ENCODE results near the gene SPEM2.

SPEM2 gene

DNA sequence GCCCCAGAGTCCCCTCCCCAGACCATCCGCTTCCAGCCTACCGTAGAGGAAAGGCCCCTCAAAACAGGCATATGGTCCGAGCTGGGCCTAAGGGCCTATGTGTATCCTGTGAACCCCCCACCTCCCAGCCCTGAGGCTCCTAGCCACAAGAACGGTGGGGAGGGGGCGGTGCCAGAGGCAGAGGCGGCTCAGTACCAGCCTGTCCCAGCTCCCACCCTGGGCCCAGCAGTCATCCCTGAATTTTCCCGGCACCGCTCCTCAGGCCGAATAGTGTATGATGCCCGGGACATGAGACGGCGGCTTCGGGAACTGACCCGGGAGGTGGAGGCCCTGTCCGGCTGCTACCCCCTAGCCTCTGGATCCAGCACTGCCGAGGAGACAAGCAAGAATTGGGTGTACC, 4.2 kb upstream of the SPEM2 start:
- DNase-seq (ENCODE audit: low read depth in 2 of 2), result no peak

DNA sequence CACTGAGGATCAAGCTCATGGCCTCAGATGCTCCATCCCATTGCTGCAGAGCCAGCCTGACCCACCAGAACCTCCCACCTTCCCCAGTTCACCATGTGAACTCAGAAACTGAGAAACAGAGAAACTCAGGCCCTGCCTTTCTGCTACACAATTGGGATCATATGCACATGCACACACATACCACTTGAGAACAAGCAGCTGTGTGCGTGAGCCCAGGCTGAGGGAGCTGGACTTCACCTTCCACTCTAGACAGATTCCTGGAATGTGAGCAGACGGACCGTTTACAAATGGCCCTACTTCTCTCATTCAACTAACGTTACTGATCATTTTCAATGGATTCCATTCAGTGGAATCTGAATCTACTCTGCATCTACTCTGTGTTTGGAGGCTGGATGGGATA, 1.7 kb upstream of the SPEM2 start:
- no peak for DNase-seq (ENCODE audit: low read depth in 2 of 2)

DNA sequence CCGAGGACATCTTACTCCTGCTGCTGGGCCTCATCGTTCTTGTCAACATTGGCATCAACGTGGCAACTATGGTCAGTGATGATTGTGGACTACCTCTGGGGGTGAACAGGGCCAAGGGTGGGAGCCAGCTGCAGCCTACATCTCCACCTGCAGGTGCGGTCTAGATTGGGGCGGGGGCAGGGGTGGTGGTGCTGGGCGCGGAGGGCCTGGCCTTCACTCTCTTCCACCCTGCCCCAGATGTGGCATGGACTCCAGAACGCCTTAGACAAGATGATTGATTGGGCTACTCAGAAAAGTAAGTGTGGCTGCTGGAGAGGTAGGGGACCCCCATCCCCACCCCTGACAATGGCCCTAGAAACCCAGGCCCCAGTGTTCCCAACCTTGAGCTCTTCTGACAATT, 340 bp downstream of the SPEM2 start:
- DNase-seq (ENCODE audit: low read depth in 2 of 2), result no peak

DNA sequence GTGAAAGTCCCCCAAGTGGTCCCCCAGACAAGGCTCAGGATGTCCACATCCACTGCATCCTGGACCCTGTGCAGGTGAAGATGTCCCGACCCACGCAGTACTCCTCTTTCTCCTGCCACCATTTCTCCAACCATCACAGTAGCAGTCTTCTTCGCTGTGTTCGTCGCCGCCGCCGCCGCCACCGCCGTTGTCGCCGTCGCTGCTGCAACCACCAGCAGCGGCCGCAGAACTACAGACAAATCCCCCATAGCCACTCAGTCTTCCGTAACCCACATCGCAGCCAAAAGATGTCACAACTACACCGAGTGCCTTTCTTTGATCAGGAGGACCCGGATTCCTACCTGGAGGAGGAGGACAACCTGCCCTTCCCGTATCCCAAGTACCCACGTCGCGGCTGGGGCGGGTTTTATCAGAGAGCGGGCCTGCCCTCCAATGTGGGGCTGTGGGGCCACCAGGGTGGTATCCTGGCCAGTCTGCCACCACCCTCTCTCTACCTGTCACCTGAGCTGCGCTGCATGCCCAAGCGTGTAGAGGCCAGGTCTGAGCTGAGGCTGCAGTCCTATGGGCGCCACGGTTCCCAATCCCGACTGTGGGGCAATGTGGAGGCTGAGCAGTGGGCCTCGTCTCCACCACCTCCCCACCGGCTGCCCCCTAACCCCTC, 917 bp downstream of the SPEM2 start:
- DNase-seq (ENCODE audit: low read depth in 2 of 2), result no peak

DNA sequence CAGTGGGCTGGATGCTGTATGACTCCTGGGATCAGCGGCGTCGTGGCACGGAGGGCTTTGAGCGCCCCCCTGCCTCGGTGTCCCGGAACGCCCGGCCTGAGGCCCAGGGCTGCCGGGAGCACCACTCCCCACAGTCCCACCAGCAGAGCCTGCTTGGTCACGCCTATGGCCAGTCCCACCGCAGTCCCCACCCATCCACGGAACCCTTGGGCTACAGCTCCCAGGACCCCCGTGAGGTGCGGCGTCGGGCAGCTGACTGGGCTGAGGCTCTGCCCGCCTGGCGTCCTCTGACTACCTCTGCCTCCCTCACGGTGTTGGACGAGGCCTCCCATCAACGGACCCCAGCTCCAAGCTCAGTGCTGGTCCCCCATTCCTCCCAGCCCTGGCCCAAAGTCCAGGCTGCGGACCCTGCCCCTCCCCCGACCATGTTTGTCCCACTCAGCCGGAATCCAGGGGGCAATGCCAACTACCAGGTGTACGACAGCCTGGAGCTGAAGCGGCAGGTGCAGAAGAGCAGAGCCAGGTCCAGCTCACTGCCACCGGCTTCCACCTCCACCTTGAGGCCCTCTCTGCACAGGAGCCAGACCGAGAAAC, 1.6 kb downstream of the SPEM2 start:
- no peak for DNase-seq (ENCODE audit: low read depth in 2 of 2)

DNA sequence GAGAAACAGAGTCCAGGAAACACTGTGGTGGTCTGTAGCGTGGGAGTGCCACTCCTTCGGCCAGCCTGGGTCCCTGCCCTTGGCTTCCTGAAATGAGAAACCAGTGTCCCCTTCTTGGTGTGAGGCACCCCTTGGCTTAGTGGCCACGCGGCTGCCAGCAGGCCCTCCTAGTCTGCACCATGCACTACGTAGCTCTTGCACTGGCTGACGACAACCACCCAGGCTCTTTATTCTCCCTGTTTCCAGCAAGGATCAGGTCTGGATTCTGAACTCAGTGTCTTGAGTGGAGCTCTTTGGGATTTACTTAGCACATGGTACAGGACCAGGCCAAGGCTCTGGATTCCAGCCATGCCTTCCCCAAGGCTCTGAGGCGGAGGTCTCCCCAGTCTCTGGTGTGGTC, 2.1 kb downstream of the SPEM2 start:
- no peak for DNase-seq (ENCODE audit: low read depth in 2 of 2)

DNA sequence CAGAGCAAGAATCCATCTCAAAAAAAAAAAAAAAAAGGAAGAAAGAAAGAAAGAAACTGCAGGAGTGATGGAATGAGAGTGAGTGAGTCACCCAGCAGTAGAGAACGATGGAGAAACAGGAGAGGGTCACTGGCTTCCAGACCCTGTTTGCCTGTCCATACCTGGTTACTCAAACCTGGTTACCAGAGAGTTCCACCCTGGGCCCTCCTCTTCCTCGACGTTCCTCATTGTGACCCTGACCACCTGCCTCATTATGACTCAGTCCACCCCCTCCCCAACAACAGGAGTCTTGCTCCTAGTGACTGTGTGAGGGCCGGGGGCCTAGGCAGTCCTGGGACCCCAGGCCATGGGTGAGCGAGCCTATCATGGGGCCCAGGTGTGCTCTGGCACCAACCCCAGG, 3.1 kb downstream of the SPEM2 start, which contains the start of gene SPEM3:
TSS of gene SPEM3 (plus strand) at position 301 of the 400 bp plus-strand sequence. CDS start at position 347, 46 bp downstream.
- no peak for DNase-seq (ENCODE audit: low read depth in 2 of 2)

DNA sequence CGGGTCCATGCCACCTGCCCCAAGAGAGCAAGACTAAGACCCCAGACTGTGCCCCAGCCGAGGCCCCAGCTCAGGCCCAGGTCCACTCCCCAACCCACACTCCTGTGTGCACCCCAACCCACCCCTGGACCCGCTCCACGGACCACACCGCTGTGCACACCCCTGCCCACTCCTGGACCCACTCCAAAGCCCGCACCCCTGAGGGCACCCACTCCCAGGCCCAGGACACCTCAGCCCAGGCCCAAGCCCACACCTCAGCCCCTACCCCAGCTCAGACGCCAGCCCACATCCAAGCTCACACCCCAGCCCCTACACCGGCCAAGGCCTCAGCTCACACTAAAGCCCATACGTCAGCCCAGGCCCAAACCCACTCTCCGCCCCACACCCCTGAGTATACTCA, 4.3 kb downstream of the SPEM2 start:
- DNase-seq (ENCODE audit: low read depth in 2 of 2), result no peak

DNA sequence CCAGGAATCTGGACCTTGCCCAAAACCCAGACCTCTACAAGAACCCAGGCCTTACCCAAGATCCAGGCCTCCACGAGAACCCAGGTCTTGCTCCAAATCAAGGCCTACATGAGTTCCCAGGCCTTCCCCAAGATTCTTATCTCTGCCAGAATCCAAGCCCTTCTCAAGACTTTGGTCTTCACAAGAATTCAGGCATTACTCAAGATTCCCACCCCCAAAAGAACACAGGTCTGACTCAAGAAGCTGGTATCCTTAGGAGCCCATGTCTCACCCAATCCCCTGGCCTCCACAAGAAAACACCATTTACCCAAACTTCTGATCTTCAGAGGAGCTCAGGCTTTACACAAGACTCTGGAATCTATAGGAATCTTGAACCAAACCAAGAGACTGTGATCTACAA, 5.8 kb downstream of the SPEM2 start:
- no peak for DNase-seq (ENCODE audit: low read depth in 2 of 2)

DNA sequence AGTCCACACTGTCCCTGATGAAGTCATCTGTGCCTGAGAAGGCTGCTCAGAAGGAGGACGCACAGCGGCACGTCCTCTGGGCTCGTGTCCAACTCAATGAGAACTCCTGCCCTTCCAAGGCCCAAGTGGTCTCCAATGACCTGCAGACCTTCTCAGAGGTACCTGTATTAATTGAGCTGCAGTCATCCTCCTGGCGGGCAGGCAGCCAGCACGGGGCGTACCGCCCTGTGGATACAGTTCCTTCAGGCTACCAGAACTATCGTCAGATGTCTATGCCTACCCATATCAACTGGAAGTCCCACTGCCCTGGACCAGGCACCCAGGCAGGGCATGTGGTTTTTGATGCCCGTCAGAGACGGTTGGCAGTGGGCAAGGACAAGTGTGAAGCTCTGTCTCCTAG, 6.9 kb downstream of the SPEM2 start:
- DNase-seq (ENCODE audit: low read depth in 2 of 2), result no peak

DNA sequence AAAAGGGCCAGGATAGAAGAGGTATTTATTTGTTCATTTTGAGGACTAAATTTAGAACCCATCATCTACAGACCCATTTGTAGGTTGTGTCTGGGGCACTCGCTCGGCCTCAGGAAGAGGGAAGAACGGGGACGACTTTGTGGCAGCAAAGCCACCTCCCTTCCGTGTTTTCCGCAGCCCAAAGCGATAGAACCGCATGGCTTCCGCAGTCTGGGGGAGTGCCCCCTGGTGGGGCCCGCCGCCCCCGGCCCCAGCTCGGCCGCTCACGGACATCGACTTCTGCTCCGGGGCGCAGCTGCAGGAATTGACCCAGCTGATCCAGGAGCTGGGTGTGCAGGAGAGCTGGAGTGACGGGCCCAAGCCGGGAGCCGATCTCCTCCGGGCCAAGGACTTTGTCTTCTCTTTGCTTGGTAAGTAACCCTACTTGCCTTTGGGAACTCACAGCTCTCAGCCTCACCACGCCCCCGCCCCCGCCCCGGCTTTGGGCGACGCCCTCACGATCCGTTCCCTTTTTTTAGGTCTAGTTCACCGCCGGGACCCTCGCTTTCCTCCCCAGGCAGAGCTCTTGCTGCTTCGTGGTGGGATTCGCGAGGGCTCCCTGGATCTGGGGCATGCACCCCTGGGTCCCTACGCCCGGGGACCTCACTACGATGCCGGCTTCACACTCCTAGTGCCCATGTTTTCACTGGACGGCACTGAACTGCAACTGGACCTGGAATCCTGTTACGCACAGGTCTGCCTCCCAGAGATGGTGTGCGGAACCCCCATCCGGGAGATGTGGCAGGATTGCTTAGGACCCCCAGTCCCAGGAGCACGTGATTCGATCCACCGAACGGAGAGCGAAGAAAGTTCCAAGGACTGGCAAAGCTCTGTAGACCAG, 10.5 kb downstream of the SPEM2 start:
- DNase-seq (ENCODE audit: low read depth in 2 of 2), result peak in 1 of 2 experiments; percentile 56

DNA sequence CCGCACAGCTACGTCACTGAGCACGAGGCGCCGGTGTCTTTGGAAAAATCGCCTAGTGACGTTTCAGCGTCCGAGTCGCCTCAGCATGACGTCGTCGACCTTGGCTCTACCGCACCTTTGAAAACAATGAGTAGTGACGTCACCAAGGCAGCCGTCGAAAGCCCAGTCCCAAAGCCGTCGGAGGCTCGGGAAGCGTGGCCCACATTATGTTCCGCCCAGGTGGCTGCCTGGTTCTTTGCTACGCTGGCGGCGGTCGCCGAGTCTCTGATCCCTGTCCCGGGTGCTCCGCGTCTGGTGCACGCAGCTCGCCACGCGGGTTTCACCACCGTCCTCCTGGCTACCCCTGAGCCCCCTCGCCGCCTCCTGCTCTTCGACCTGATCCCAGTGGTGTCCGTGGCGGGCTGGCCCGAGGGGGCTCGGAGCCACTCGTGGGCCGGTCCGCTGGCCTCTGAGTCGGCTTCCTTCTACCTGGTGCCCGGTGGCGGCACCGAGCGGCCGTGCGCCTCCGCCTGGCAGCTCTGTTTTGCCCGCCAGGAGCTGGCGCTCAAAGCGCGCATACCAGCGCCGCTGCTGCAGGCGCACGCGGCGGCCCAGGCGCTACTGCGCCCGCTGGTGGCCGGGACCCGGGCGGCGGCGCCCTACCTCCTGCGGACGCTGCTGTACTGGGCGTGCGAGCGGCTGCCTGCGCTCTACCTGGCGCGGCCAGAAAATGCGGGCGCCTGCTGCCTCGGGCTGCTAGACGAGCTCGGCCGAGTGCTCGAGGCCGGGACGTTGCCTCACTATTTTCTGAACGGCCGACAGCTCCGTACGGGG, 11.3 kb downstream of the SPEM2 start:
- DNase-seq (ENCODE audit: low read depth in 2 of 2), result peak; percentile 57 to 73

DNA sequence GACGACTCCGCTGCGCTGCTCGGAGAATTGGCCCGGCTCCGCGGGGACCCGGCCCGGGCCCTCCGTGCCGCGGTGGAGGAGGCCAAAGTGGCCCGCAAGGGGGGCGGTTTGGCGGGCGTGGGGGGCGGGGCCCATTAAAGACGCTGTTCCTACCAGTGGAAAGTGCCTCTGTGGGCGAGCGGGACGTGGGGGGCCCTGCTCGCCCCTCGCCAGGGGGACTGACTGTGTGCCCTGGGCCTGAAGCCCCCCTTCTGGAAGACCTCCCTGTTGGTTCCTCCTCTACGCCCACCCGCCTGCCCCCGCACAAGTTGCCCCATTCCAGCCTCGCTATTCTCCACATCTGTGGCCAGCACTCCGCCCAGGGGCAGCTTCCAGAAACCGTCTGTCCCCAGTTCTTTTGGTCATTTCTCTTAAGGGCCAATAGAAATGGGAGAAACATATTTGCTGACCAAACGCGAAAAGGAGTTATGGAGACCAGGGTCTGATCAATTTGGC, 12.0 kb downstream of the SPEM2 start:
- DNase-seq (ENCODE audit: low read depth in 2 of 2), result no peak

DNA sequence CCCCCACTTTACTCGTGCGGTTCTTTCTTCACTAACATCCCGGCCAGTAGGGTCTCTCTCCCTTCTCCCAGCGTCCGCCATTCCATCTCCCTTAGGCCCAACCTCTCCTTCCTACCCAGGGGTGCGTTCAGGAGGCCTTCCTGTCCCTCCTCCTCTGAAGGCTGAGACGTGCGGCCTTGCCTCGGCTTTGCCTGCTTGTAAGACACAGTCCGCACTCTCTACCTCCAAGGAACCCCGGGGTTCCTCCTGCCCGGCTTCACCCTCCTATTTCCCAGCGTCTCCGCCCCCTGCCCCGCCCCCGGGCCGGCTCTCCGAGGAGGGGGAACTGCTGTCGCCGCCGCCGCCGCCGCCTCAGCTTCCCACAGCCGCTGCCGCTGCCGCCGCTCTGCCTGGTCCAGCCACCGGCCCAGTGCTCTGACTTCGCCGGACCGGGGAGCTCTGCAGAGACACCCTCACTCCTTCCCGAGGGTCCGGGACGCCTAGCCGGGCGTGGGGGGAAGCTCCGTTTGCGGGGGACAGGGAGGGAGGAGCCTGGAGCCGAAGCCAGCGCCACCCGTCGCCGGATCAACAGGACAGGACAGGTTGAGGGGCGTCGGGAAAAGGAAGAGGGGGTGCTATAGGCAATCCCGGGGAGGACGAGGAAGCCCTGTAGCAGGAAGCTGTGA, 12.7 kb downstream of the SPEM2 start:
- DNase-seq (ENCODE audit: low read depth in 2 of 2), result peak in 1 of 2 experiments; percentile 67

DNA sequence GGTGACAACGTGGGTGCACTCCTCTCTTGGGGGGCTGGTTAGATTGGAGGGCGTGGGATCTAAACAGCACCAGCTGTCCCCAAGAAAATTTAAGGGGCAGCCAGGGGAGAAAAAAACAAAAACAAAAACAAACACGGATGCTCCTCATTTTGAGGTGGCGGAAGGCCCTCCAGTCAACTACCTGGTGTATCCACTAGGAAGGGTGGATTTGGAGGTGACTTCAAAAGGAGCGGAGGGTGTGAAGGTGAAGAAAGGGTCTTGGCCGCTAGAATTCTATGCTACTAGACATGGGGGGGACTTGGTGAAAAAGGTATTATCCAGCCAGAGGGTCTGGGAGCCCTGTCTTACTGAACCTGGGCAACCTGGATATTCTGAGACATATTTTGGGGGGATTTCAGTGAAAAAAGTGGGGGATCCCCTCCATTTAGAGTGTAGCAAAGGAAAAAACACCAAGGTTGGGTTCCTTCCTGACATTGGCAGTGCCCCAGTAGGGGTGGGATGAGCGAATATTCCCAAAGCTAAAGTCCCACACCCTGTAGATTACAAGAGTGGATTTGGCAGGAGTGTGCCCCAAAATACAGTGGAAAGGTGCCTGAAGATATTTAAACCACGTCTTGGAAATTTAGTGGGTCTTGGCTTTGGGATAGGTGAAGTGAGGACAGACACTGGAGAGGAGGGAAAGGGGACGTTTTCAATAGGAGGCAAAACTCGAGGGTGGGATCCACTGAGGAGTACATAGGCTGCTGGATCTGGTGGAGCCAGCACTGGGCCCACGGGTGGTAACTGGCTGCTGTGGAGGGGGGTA, 13.4 kb downstream of the SPEM2 start:
- DNase-seq (ENCODE audit: low read depth in 2 of 2), result no peak

DNA sequence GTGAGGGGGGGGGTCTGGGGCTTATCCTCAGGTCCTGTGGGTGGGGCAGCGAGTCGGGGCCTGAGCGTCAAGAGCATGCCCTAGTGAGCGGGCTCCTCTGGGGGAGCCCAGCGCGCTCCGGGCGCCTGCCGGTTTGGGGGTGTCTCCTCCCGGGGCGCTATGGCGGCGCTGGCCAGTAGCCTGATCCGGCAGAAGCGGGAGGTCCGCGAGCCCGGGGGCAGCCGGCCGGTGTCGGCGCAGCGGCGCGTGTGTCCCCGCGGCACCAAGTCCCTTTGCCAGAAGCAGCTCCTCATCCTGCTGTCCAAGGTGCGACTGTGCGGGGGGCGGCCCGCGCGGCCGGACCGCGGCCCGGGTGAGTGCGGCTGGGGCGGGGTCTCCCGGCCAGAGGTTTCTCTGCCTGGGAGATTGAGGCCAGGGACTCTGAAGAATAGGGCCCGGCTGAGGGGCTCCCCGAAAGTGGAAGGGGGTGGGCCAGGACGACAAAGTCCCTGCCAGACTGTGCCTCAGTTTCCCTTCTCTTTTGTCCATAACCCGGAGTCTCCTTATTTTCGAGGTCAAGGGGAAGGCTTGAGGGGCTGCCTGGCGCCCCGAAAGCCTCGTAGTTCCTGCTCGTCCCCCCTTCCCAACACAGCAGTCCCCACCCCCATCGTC, 14.2 kb downstream of the SPEM2 start, which contains the start of gene FGF11:
TSS of gene FGF11 (plus strand) at position 51 of the 651 bp plus-strand sequence. CDS start at position 160, 109 bp downstream.
- DNase-seq (ENCODE audit: low read depth in 2 of 2), result no peak

DNA sequence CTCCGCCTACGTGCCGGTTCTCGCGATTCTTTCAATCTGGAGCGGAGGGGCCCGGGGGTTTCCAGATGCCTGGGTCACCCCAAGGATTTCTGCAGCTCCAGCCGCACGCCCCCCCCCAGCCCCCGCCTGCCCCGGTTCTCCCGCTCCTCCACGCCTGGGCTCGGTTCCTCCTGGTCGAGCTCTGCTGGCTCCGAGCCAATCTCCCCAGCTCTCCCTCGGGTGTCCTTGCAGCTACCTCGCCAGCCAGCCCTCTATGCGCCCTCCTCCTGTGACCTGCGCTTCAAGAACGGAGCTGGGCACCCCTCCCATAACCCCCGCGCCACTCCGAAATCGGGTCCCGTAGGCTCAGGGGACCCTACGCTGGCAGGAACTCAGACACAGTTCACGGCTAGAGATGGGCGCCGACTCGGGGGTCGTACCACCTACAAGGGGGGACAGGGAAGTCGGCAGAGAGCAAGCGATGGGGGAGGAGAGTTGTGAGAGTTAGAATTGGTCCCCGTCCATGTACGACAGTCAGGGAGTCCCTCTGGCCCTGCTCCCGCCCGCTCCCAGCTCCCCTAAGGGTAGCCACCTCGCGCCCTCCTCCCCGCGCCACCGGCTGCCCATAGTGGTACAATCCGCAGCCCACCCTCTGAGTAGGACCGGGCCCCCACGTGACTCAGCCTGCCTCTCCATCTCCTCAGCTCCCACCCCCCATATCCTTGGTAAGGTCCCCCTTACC, 14.9 kb downstream of the SPEM2 start:
- DNase-seq (ENCODE audit: low read depth in 2 of 2), result no peak

DNA sequence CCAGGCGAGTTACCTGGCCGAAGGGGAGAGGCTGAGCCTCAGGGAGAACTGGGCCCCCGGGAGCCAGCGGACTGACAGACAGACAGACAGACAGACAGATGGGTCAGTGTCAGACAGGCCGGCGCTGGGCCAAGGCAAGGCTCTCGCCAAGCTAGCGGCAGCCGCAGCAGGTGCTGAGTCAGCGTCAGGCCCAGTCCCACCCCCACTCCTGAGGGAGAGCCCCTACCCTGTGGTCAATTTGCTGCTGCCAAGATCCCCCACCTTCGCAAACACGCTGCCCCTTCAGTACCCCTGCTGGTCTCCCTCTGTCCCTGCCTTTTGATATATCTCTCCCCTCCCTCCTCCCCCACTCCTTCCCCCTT, 15.4 kb downstream of the SPEM2 start:
- DNase-seq (ENCODE audit: low read depth in 2 of 2), result no peak

DNA sequence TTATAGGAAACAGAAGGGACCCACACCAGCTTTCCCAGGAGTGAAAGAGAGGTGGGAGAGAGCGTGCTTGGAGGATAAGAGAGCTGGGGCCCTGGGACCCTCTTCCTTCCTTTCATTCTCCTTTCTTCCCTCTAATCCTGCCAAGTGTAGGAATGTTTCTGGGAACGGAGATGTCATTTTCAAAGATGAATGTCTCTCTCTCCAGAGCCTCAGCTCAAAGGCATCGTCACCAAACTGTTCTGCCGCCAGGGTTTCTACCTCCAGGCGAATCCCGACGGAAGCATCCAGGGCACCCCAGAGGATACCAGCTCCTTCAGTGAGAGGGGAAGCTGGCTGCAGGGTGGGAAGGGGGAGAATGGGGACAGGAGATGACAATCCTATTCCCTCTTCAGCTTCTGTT, 15.8 kb downstream of the SPEM2 start:
- DNase-seq (ENCODE audit: low read depth in 2 of 2), result no peak

Data from stimulated activated CD4-positive, alpha-beta T cell treated with anti-CD3 and anti-CD28 coated beads, Interleukin-12 subunit alpha, Interleukin-12 subunit beta, amount 100 ng/mL, for 24 hours (primary cell).